ENCODE data around the gene TNRC6C. TPM values are rescaled to one million over a fixed set of nuclear protein-coding genes. Genes with fewer than 3 reads are reported as not detected.

The TNRC6C gene
- total RNA-seq, 1 experiment from 2014 or later, result 3.2 TPM

Other genes starting within 250 kb of the TNRC6C start
- gene TMC6, start 170.1 kb downstream of the TNRC6C start, total RNA-seq (2014; rRNA removed; shearing (Covaris generic)), result 0.54 and 0.74 TPM in 2 replicates
- gene TMC8, start 172.1 kb downstream of the TNRC6C start, total RNA-seq (2014; rRNA removed; shearing (Covaris generic)), result not detected in 2 replicates
- gene C17orf99, start 187.7 kb downstream of the TNRC6C start, total RNA-seq (2014; rRNA removed; shearing (Covaris generic)), result not detected in 2 replicates
- 34.6 and 37.6 TPM in 2 replicates for gene SYNGR2, start 209.9 kb downstream of the TNRC6C start, total RNA-seq (2014; rRNA removed; shearing (Covaris generic))
- gene TK1, start 228.3 kb downstream of the TNRC6C start, total RNA-seq (2014; rRNA removed; shearing (Covaris generic)), result 107 and 150 TPM in 2 replicates
- gene AFMID, start 228.7 kb downstream of the TNRC6C start, total RNA-seq (2014; rRNA removed; shearing (Covaris generic)), result 9.7 and 13.3 TPM in 2 replicates